ENCODE measurements around the gene OGFR. TPM values are rescaled to one million over a fixed set of nuclear protein-coding genes. Genes with fewer than 3 reads are reported as not detected.
A peak's percentile ranks its signal among the peaks of the same experiment; 100 is the strongest.

Gene OGFR
- total RNA-seq, 1 donor = 39.1 TPM

DNA sequence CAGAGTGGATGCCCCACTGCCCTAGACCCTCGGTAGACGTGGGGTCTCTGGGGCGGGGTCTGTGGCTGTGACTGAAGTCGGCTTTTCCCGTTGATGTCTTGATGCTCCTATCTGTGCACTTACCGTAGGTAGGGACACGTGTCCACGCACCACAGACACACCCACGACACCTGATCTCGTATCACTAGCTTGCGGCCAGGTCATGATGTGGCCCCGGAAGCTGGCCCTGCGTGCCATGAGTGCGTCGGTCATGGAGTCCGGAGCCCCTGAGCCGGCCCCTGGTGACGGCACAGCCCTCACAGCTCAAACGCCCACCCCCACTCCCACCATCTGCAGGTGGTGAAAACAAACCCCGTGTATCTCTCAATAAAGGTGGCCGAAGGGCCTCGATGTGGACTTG is 42.3 kb upstream of the OGFR start:
- no peak overlapping the region for H2AFZ ChIP-seq (ENCODE audit: low read length)
- H3K4me3 ChIP-seq (ENCODE audit: insufficient read depth, low read length) = no peak overlapping the region
- H3K36me3 ChIP-seq (ENCODE audit: insufficient read depth, low read length) = no peaks in the 10 kb centered on the region
- no peaks in the 10 kb centered on the region for H3K4me1 ChIP-seq (ENCODE audit: insufficient read depth, low read length)
- H4K20me1 ChIP-seq (ENCODE audit: insufficient read depth, low read length) = no peaks in the 10 kb centered on the region
- TF ChIP-seq, protein P1, sequence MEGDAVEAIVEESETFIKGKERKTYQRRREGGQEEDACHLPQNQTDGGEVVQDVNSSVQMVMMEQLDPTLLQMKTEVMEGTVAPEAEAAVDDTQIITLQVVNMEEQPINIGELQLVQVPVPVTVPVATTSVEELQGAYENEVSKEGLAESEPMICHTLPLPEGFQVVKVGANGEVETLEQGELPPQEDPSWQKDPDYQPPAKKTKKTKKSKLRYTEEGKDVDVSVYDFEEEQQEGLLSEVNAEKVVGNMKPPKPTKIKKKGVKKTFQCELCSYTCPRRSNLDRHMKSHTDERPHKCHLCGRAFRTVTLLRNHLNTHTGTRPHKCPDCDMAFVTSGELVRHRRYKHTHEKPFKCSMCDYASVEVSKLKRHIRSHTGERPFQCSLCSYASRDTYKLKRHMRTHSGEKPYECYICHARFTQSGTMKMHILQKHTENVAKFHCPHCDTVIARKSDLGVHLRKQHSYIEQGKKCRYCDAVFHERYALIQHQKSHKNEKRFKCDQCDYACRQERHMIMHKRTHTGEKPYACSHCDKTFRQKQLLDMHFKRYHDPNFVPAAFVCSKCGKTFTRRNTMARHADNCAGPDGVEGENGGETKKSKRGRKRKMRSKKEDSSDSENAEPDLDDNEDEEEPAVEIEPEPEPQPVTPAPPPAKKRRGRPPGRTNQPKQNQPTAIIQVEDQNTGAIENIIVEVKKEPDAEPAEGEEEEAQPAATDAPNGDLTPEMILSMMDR (IDR thresholded peaks at IDR 0.05; ENCODE audit: extremely low read depth, low read depth, low read length) = no peak
- H3K27ac ChIP-seq (ENCODE audit: low read depth, low read length) = no peak overlapping the region
- H3K4me2 ChIP-seq (ENCODE audit: insufficient read depth, low read length) = no peak overlapping the region
- H3K79me2 ChIP-seq (ENCODE audit: insufficient read depth, low read length) = no peaks in the 10 kb centered on the region
- H3K27me3 ChIP-seq (ENCODE audit: insufficient read depth, low read length) = peaks cover 5% of the 10 kb centered on the region
- peak; percentile 50 for DNase-seq (ENCODE audit: insufficient read length, low spot score, missing footprints)
- H3K9me3 ChIP-seq (ENCODE audit: low read depth, low read length) = no peaks in the 10 kb centered on the region

DNA sequence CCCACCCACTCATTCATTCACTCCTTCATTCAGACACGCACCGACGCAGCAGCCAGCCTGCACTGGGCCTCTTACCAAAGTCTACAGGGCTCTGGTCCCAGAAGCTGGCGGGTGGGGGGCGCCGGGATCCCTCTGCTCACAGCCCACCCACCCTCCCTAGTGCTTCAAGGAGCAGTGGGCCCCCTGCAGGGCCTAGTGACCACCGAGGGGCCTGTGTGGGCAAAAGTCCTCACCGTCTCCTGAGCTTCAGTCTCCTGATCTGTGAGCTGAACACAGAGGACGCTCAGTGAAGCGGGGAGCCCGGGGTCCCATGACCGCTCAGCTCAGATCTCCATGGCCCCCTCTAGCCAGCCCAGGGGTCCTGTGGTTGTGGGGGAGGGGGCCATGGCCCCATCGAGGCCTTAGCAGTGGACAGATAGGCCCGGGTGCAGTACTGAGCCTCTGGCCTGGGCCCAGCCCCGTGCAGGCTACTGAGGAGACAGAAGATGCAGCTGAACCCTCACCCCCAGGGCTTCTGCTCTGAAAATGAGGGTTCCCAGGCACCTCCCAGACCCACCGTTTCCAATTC is 41.8 kb upstream of the OGFR start:
- no peaks in the 10 kb centered on the region for H3K79me2 ChIP-seq (ENCODE audit: insufficient read depth, low read length)
- no peaks in the 10 kb centered on the region for H4K20me1 ChIP-seq (ENCODE audit: insufficient read depth, low read length)
- peak; percentile 69 for DNase-seq (ENCODE audit: insufficient read length, low spot score, missing footprints)
- TF ChIP-seq, protein P1 (IDR thresholded peaks at IDR 0.05; ENCODE audit: extremely low read depth, low read depth, low read length) = no peak
- H3K27ac ChIP-seq (ENCODE audit: low read depth, low read length) = no peak overlapping the region
- H2AFZ ChIP-seq (ENCODE audit: low read length) = no peak overlapping the region
- no peaks in the 10 kb centered on the region for H3K4me1 ChIP-seq (ENCODE audit: insufficient read depth, low read length)
- H3K27me3 ChIP-seq (ENCODE audit: insufficient read depth, low read length) = peaks cover 7% of the 10 kb centered on the region
- no peaks in the 10 kb centered on the region for H3K36me3 ChIP-seq (ENCODE audit: insufficient read depth, low read length)
- no peak overlapping the region for H3K4me3 ChIP-seq (ENCODE audit: insufficient read depth, low read length)
- no peak overlapping the region for H3K4me2 ChIP-seq (ENCODE audit: insufficient read depth, low read length)
- H3K9me3 ChIP-seq (ENCODE audit: low read depth, low read length) = no peaks in the 10 kb centered on the region

DNA sequence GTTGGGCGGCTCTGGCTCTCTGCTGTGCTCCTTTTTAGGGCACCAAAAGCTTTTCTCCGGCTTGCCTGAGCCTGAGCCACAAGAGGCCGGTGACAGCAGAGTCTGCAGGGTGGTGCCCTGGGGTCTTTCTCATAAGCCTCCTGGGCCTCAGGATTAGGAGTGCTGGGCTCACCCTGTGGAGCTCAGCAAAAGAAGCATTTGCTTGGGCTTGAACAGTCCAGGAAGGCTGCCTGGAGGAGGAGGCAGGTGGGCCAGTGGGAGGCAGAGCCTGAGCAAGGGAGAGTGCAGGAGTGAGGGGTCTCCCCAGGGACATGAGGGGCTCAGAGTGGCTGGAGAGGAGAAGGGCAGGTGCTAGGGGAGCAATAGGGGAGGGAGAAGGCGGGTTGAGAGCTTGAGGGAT is 41.2 kb upstream of the OGFR start:
- Histone ChIP-seq H3K9me3 (ENCODE audit: low read depth, low read length) (no peaks in the 10 kb centered on the region), H2AFZ (ENCODE audit: low read length) (no peak overlapping the region), H3K4me1 (ENCODE audit: insufficient read depth, low read length) (no peaks in the 10 kb centered on the region), H3K36me3 (ENCODE audit: insufficient read depth, low read length) (no peaks in the 10 kb centered on the region), H3K27ac (ENCODE audit: low read depth, low read length) (no peak overlapping the region), H4K20me1 (ENCODE audit: insufficient read depth, low read length) (no peaks in the 10 kb centered on the region), H3K4me3 (ENCODE audit: insufficient read depth, low read length) (no peak overlapping the region), H3K27me3 (ENCODE audit: insufficient read depth, low read length) (peaks cover 10% of the 10 kb centered on the region), H3K79me2 (ENCODE audit: insufficient read depth, low read length) (no peaks in the 10 kb centered on the region), H3K4me2 (ENCODE audit: insufficient read depth, low read length) (no peak overlapping the region)
- TF ChIP-seq, protein P1 (IDR thresholded peaks at IDR 0.05; ENCODE audit: extremely low read depth, low read depth, low read length) = no peak
- DNase-seq (ENCODE audit: insufficient read length, low spot score, missing footprints) = peak; percentile 71

DNA sequence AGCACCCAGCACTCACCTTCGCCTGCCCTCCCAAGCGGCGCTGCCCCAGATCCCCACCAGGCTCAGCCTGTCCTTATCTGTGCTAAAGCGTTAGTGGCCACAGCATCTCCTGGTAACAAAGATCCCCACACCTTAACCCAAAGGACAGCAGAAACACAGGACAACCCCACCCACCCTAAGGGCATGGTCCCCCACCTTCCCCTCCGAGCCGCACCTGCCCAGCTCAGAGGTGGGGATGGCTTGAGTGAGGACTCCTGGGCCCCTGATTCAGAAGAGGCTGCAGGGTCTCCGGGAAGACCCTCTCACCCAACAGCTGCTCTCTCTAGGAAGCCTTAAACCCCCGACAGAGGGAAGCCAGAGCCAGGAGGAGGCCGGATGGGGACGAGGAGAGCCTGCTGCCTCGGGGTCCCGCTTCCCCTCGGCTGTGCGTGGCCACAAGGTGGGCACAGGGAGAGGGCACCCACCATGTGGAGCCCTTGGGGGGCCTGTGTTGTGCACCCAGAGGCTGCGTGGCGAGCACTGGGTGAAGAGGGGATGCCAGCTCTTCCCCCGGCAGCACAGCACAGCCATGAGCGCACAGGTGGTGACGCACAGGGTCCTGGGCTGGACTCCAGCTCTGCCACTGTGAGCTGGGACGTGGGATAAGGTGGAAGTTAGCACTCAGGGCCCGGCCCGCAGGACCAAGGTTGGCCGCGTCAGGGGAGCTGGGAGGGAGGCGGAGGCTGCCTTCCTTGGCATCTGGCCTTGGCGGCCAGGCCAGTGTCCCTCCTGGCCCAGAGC is 40.3 kb upstream of the OGFR start:
- no peaks in the 10 kb centered on the region for H3K9me3 ChIP-seq (ENCODE audit: low read depth, low read length)
- no peaks in the 10 kb centered on the region for H3K36me3 ChIP-seq (ENCODE audit: insufficient read depth, low read length)
- no peak overlapping the region for H3K4me2 ChIP-seq (ENCODE audit: insufficient read depth, low read length)
- peaks cover 10% of the 10 kb centered on the region for H3K27me3 ChIP-seq (ENCODE audit: insufficient read depth, low read length)
- no peaks in the 10 kb centered on the region for H3K4me1 ChIP-seq (ENCODE audit: insufficient read depth, low read length)
- no peak overlapping the region for H3K27ac ChIP-seq (ENCODE audit: low read depth, low read length)
- no peaks in the 10 kb centered on the region for H3K79me2 ChIP-seq (ENCODE audit: insufficient read depth, low read length)
- DNase-seq (ENCODE audit: insufficient read length, low spot score, missing footprints) = peak; percentile 85
- no peak overlapping the region for H2AFZ ChIP-seq (ENCODE audit: low read length)
- H4K20me1 ChIP-seq (ENCODE audit: insufficient read depth, low read length) = no peaks in the 10 kb centered on the region
- H3K4me3 ChIP-seq (ENCODE audit: insufficient read depth, low read length) = no peak overlapping the region
- TF ChIP-seq, protein P1 (IDR thresholded peaks at IDR 0.05; ENCODE audit: extremely low read depth, low read depth, low read length) = no peak
